Measurements from ENCODE around the gene TYW1B.
"Not testable (repeated sequence)": the region's sequence is repeated elsewhere in the genome, so short reads cannot be mapped to it uniquely, and the experiment has no call there.

The TYW1B gene

GRCh38 chr7:72827839-72828591, at the start of gene TYW1B:
TYW1B (minus strand) TSS chr7:72828200; CDS start chr7:72828075, 125 bp downstream.
- DNase-seq = peak; percentile 98 to 99

GRCh38 chr7:72867591-72867990, 39.6 kb upstream of the TYW1B start:
- DNase-seq = not testable (repeated sequence)

GRCh38 chr7:72858846-72859400, 30.9 kb upstream of the TYW1B start:
- not testable (repeated sequence) for DNase-seq

GRCh38 chr7:72857925-72858324, 29.9 kb upstream of the TYW1B start:
- DNase-seq = not testable (repeated sequence)

- not testable (repeated sequence) for DNase-seq
Measured at GRCh38 chr7:72855261-72855660, 27.3 kb upstream of the TYW1B start.

- DNase-seq = not testable (repeated sequence)
Measured at GRCh38 chr7:72852937-72853336, 24.9 kb upstream of the TYW1B start.

- not testable (repeated sequence) for DNase-seq
Measured at GRCh38 chr7:72850746-72851145, 22.7 kb upstream of the TYW1B start.

- not testable (repeated sequence) for DNase-seq
Measured at GRCh38 chr7:72844146-72844545, 16.1 kb upstream of the TYW1B start.

- not testable (repeated sequence) for DNase-seq
Measured at GRCh38 chr7:72843166-72843565, 15.2 kb upstream of the TYW1B start.

GRCh38 chr7:72840966-72841511, 13.0 kb upstream of the TYW1B start:
- DNase-seq = not testable (repeated sequence)

- DNase-seq = not testable (repeated sequence)
Measured at GRCh38 chr7:72838315-72838714, 10.3 kb upstream of the TYW1B start.

- DNase-seq = not testable (repeated sequence)
Measured at GRCh38 chr7:72837291-72837690, 9.3 kb upstream of the TYW1B start.

- DNase-seq = not testable (repeated sequence)
Measured at GRCh38 chr7:72830567-72830966, 2.6 kb upstream of the TYW1B start.

- peak; percentile 37 to 57 for DNase-seq
Measured at GRCh38 chr7:72829687-72830354, 1.8 kb upstream of the TYW1B start.

- DNase-seq = peak; percentile 97 to 98
Measured at GRCh38 chr7:72829291-72829686, 1.3 kb upstream of the TYW1B start.

- peak in 1 of 2 experiments; percentile 26 for DNase-seq
Measured at GRCh38 chr7:72823765-72824732, 4.0 kb downstream of the TYW1B start.

- DNase-seq = not testable (repeated sequence)
Measured at GRCh38 chr7:72822497-72822896, 5.5 kb downstream of the TYW1B start.

- not testable (repeated sequence) for DNase-seq
Measured at GRCh38 chr7:72818663-72819361, 9.2 kb downstream of the TYW1B start.

GRCh38 chr7:72817661-72818060, 10.3 kb downstream of the TYW1B start:
- not testable (repeated sequence) for DNase-seq

GRCh38 chr7:72816370-72817157, 11.4 kb downstream of the TYW1B start:
- DNase-seq = not testable (repeated sequence)

GRCh38 chr7:72810437-72810836, 17.6 kb downstream of the TYW1B start:
- DNase-seq = not testable (repeated sequence)
